SU-DHL-6 (cell line): ENCODE measurements around the gene TTC4.

Source experiments
- H2AFZ ChIP-seq: fragments of 200-600 bp; sonication (generic); 2 replicates; pipeline ENCODE4 v1.6.1; 2014; ENCODE audit warnings: low read depth, mild to moderate bottlenecking, moderate library complexity, mixed read lengths, antibody characterized with exemption, low read length; ENCODE audit not compliant: severe bottlenecking
- H3F3A ChIP-seq: fragments of 200-600 bp; shearing (Covaris generic); 2 replicates; pipeline ENCODE4 v1.6.0; 2016; ENCODE audit warnings: antibody characterized with exemption, mild to moderate bottlenecking; ENCODE audit not compliant: insufficient read depth
- H3K27ac ChIP-seq: fragments of 200-600 bp; sonication (generic); 2 replicates; pipeline ENCODE4 v1.5.1; 2016; ENCODE audit warnings: low read depth, mild to moderate bottlenecking, low read length, moderate library complexity, mixed read lengths
- H3K27me3 ChIP-seq: fragments of 200-600 bp; sonication (generic), shearing (Covaris generic); 2 replicates; pipeline ENCODE4 v1.6.0; 2014; ENCODE audit warnings: mild to moderate bottlenecking, low read length
- H3K36me3 ChIP-seq: fragments of 200-600 bp; sonication (generic); 2 replicates; pipeline ENCODE4 v1.6.1; 2014; ENCODE audit warnings: mild to moderate bottlenecking, low read length, mixed read lengths
- H3K4me2 ChIP-seq: fragments of 300-600, 200-600 bp; shearing (Covaris generic), sonication (generic); 2 replicates; pipeline ENCODE4 v1.6.0; 2014; ENCODE audit warnings: low read length, low read depth, mild to moderate bottlenecking; ENCODE audit not compliant: poor library complexity, severe bottlenecking
- H3K4me3 ChIP-seq: fragments of 200-600 bp; sonication (generic); 2 replicates; pipeline ENCODE4 v1.5.1; 2014; ENCODE audit warnings: antibody characterized with exemption, low read length, mild to moderate bottlenecking, mixed read lengths; ENCODE audit not compliant: insufficient read depth, poor library complexity, severe bottlenecking
- H3K79me2 ChIP-seq: fragments of 200-600 bp; sonication (generic); 2 replicates; pipeline ENCODE4 v1.6.1; 2014; ENCODE audit warnings: mild to moderate bottlenecking, low read length, moderate library complexity; ENCODE audit not compliant: insufficient read depth
- H3K9ac ChIP-seq: fragments of 200-600 bp; sonication (generic); 2 replicates; pipeline ENCODE4 v1.7.0; 2014; ENCODE audit warnings: mild to moderate bottlenecking, low read length
- H3K9me2 ChIP-seq: fragments of 200-600 bp; sonication (generic); replicated peaks from 2 replicates; pipeline ENCODE4 v1.6.1; 2014; ENCODE audit warnings: low read length; ENCODE audit not compliant: insufficient read depth
- H3K9me3 ChIP-seq: fragments of 200-600 bp; sonication (generic); 2 replicates; pipeline ENCODE4 v1.6.1; 2014; ENCODE audit warnings: low read length, mixed read lengths; ENCODE audit not compliant: insufficient read depth
- H4K20me1 ChIP-seq: fragments of 200-600 bp; sonication (generic); 2 replicates; pipeline ENCODE4 v1.6.1; 2014; ENCODE audit warnings: low read depth, mild to moderate bottlenecking, antibody characterized with exemption, low read length, moderate library complexity, mixed read lengths
- CTCF ChIP-seq: fragments of 200-600 bp; sonication (generic); IDR thresholded peaks from one replicate; pipeline ENCODE4 v1.5.1; 2017; ENCODE audit warnings: antibody characterized with exemption, mild to moderate bottlenecking, low read length, moderate library complexity; ENCODE audit not compliant: insufficient read depth, poor library complexity, severe bottlenecking
- EZH2phosphoT487 ChIP-seq: fragments of 200-600 bp; sonication (generic), shearing (Covaris generic); conservative IDR thresholded peaks from 2 replicates; pipeline ENCODE4 v1.6.1; 2018; ENCODE audit warnings: mild to moderate bottlenecking, antibody characterized with exemption, low read length, moderate library complexity, mixed read lengths

TTC4 gene

GRCh38 chr1:54698346-54698745 is 17.3 kb upstream of the TTC4 start:
- Histone ChIP-seq H3F3A (no peaks in the 10 kb centered on the region), H4K20me1 (no peaks in the 10 kb centered on the region), H3K4me3 (no peak overlapping the region)

GRCh38 chr1:54699936-54700525 is 15.6 kb upstream of the TTC4 start:
- no peak overlapping the region for H3K4me3 ChIP-seq
- H3K9ac ChIP-seq, result no peak overlapping the region
- H3K4me2 ChIP-seq, result no peak overlapping the region
- H3K27ac ChIP-seq, result no peak overlapping the region
- H3K27me3 ChIP-seq, result no peaks in the 10 kb centered on the region
- no peaks in the 10 kb centered on the region for H4K20me1 ChIP-seq
- TF ChIP-seq EZH2phosphoT487 (no peak), CTCF (no peak)
- H3F3A ChIP-seq, result no peaks in the 10 kb centered on the region
- H2AFZ ChIP-seq, result no peak overlapping the region
- H3K9me3 ChIP-seq, result no peaks in the 10 kb centered on the region
- H3K9me2 ChIP-seq, result no peaks in the 10 kb centered on the region
- H3K79me2 ChIP-seq, result no peaks in the 10 kb centered on the region
- no peaks in the 10 kb centered on the region for H3K36me3 ChIP-seq

More at GRCh38 chr1:54698346-54698745, 17.3 kb upstream of the TTC4 start:
- TF ChIP-seq EZH2phosphoT487 (no peak), CTCF (no peak)
- no peaks in the 10 kb centered on the region for H3K36me3 ChIP-seq
- H3K9me3 ChIP-seq, result no peaks in the 10 kb centered on the region
- no peaks in the 10 kb centered on the region for H3K27me3 ChIP-seq
- H2AFZ ChIP-seq, result no peak overlapping the region
- no peak overlapping the region for H3K9ac ChIP-seq
- H3K9me2 ChIP-seq, result no peaks in the 10 kb centered on the region
- no peak overlapping the region for H3K4me2 ChIP-seq
- H3K79me2 ChIP-seq, result no peaks in the 10 kb centered on the region
- no peak overlapping the region for H3K27ac ChIP-seq

GRCh38 chr1:54701066-54701465 is 14.6 kb upstream of the TTC4 start:
- Histone ChIP-seq H3K4me3 (no peak overlapping the region), H3K9me2 (no peaks in the 10 kb centered on the region), H3K4me2 (no peak overlapping the region), H4K20me1 (no peaks in the 10 kb centered on the region), H3K36me3 (no peaks in the 10 kb centered on the region), H3K79me2 (no peaks in the 10 kb centered on the region), H3K9ac (no peak overlapping the region), H3K27me3 (no peaks in the 10 kb centered on the region), H3K27ac (no peak overlapping the region), H3F3A (no peaks in the 10 kb centered on the region), H2AFZ (no peak overlapping the region), H3K9me3 (no peaks in the 10 kb centered on the region)
- no peak for TF ChIP-seq CTCF
- TF ChIP-seq EZH2phosphoT487, result no peak
